Stimulated activated memory B cell treated with anti-CD40 and anti-IgM and Interleukin-4, amounts not matched to agents 10 μg/mL and 1 μg/mL and 100 μg/mL, for 72 hours (primary cell): ENCODE measurements around the gene BANP.
"Not testable (repeated sequence)": the region's sequence is repeated elsewhere in the genome, so short reads cannot be mapped to it uniquely, and the experiment has no call there.

Experiments
- ATAC-seq: fragments of 150-1000 bp; cut with Tn5 transposase; 2 replicates; pipeline ENCODE4 v1.10.0; 2021
- H3K27ac Mint-ChIP-seq: one replicate; pipeline ENCODE4 v1.8.0; 2022; ENCODE audit warnings: mild to moderate bottlenecking, mixed read lengths
- H3K27me3 Mint-ChIP-seq: one replicate; pipeline ENCODE4 v1.8.0; 2022; ENCODE audit warnings: mixed read lengths
- H3K36me3 Mint-ChIP-seq: one replicate; pipeline ENCODE4 v1.8.0; 2022; ENCODE audit warnings: mixed read lengths
- H3K4me1 Mint-ChIP-seq: one replicate; pipeline ENCODE4 v1.8.0; 2022; ENCODE audit warnings: mixed read lengths
- H3K4me3 Mint-ChIP-seq: one replicate; pipeline ENCODE4 v1.8.0; 2022; ENCODE audit warnings: mild to moderate bottlenecking, moderate library complexity, mixed read lengths
- H3K9me3 Mint-ChIP-seq: one replicate; pipeline ENCODE4 v1.8.0; 2022; ENCODE audit warnings: mixed read lengths

BANP gene

GRCh38 chr16:87984180-87984579 is 32.9 kb downstream of the BANP start:
- ATAC-seq: not testable (repeated sequence)
- peaks cover 32% of the 10 kb centered on the region for H3K4me1 Mint-ChIP-seq

GRCh38 chr16:87984632-87985267 is 33.5 kb downstream of the BANP start:
- Mint-ChIP-seq H3K4me3 (peak overlapping the region; percentile 34), H3K4me1 (peaks cover 32% of the 10 kb centered on the region), H3K27ac (peak overlapping the region; percentile 51), H3K9me3 (no peaks in the 10 kb centered on the region), H3K27me3 (no peaks in the 10 kb centered on the region), H3K36me3 (peaks cover 64% of the 10 kb centered on the region)
- no peak for ATAC-seq

More at GRCh38 chr16:87984180-87984579, 32.9 kb downstream of the BANP start:
- Mint-ChIP-seq H3K27ac (peak overlapping the region; percentile 51), H3K36me3 (peaks cover 64% of the 10 kb centered on the region)
- not testable (repeated sequence) for H3K4me3 Mint-ChIP-seq, H3K27me3 Mint-ChIP-seq, H3K9me3 Mint-ChIP-seq

GRCh38 chr16:87985493-87985892 is 34.3 kb downstream of the BANP start:
- H3K9me3 Mint-ChIP-seq, ATAC-seq, H3K27me3 Mint-ChIP-seq, H3K4me3 Mint-ChIP-seq: not testable (repeated sequence)
- H3K4me1 Mint-ChIP-seq: peaks cover 34% of the 10 kb centered on the region
- peak overlapping the region; percentile 87 for H3K27ac Mint-ChIP-seq
- H3K36me3 Mint-ChIP-seq: peaks cover 61% of the 10 kb centered on the region

GRCh38 chr16:87986361-87986849 is 35.2 kb downstream of the BANP start:
- H3K27me3 Mint-ChIP-seq, H3K4me3 Mint-ChIP-seq: not testable (repeated sequence)

GRCh38 chr16:87988596-87988995 is 37.4 kb downstream of the BANP start:
- H3K36me3 Mint-ChIP-seq: peaks cover 54% of the 10 kb centered on the region
- H3K27me3 Mint-ChIP-seq, H3K27ac Mint-ChIP-seq, ATAC-seq, H3K4me3 Mint-ChIP-seq, H3K9me3 Mint-ChIP-seq: not testable (repeated sequence)
- H3K4me1 Mint-ChIP-seq: peaks cover 37% of the 10 kb centered on the region

More at GRCh38 chr16:87986361-87986849, 35.2 kb downstream of the BANP start:
- H3K9me3 Mint-ChIP-seq: not testable (repeated sequence)
- peaks cover 40% of the 10 kb centered on the region for H3K4me1 Mint-ChIP-seq
- ATAC-seq: peak; percentile 75
- peak overlapping the region; percentile 87 for H3K27ac Mint-ChIP-seq
- H3K36me3 Mint-ChIP-seq: peaks cover 64% of the 10 kb centered on the region

- H3K27me3 Mint-ChIP-seq, H3K4me3 Mint-ChIP-seq, ATAC-seq, H3K9me3 Mint-ChIP-seq: not testable (repeated sequence)
- Mint-ChIP-seq H3K27ac (peak overlapping the region; percentile 60), H3K36me3 (peaks cover 45% of the 10 kb centered on the region), H3K4me1 (peaks cover 29% of the 10 kb centered on the region)
Observed at GRCh38 chr16:87990254-87990653, 39.0 kb downstream of the BANP start.

GRCh38 chr16:87992142-87992541 is 40.9 kb downstream of the BANP start:
- not testable (repeated sequence) for H3K27me3 Mint-ChIP-seq, H3K27ac Mint-ChIP-seq, H3K4me3 Mint-ChIP-seq, ATAC-seq, H3K9me3 Mint-ChIP-seq
- Mint-ChIP-seq H3K4me1 (peaks cover 18% of the 10 kb centered on the region), H3K36me3 (peaks cover 32% of the 10 kb centered on the region)

- Mint-ChIP-seq H3K36me3 (peaks cover 45% of the 10 kb centered on the region), H3K9me3 (no peaks in the 10 kb centered on the region), H3K27ac (peak overlapping the region; percentile 48), H3K4me3 (no peak overlapping the region), H3K4me1 (peaks cover 27% of the 10 kb centered on the region), H3K27me3 (no peaks in the 10 kb centered on the region)
- ATAC-seq: no peak
Observed at GRCh38 chr16:87993901-87994300, 42.7 kb downstream of the BANP start.

GRCh38 chr16:87995644-87996043 is 44.4 kb downstream of the BANP start:
- no peaks in the 10 kb centered on the region for H3K9me3 Mint-ChIP-seq
- ATAC-seq: no peak
- H3K4me3 Mint-ChIP-seq: no peak overlapping the region
- no peaks in the 10 kb centered on the region for H3K27me3 Mint-ChIP-seq
- H3K36me3 Mint-ChIP-seq: peaks cover 33% of the 10 kb centered on the region
- H3K4me1 Mint-ChIP-seq: peaks cover 24% of the 10 kb centered on the region
- no peak overlapping the region for H3K27ac Mint-ChIP-seq

GRCh38 chr16:87996962-87997880 is 46.0 kb downstream of the BANP start:
- peaks cover 22% of the 10 kb centered on the region for H3K4me1 Mint-ChIP-seq
- H3K27me3 Mint-ChIP-seq: no peaks in the 10 kb centered on the region
- H3K9me3 Mint-ChIP-seq: no peaks in the 10 kb centered on the region
- peaks cover 30% of the 10 kb centered on the region for H3K36me3 Mint-ChIP-seq
- ATAC-seq: no peak
- H3K27ac Mint-ChIP-seq: no peak overlapping the region
- H3K4me3 Mint-ChIP-seq: no peak overlapping the region

GRCh38 chr16:87998184-87998793 is 47.1 kb downstream of the BANP start:
- ATAC-seq, H3K27me3 Mint-ChIP-seq, H3K9me3 Mint-ChIP-seq, H3K27ac Mint-ChIP-seq, H3K4me3 Mint-ChIP-seq: not testable (repeated sequence)
- H3K36me3 Mint-ChIP-seq: peaks cover 24% of the 10 kb centered on the region
- H3K4me1 Mint-ChIP-seq: peaks cover 19% of the 10 kb centered on the region

- not testable (repeated sequence) for H3K9me3 Mint-ChIP-seq
- peaks cover 20% of the 10 kb centered on the region for H3K36me3 Mint-ChIP-seq
Observed at GRCh38 chr16:87998992-87999391, 47.8 kb downstream of the BANP start.

GRCh38 chr16:88002211-88002610 is 51.0 kb downstream of the BANP start:
- no peak overlapping the region for H3K4me3 Mint-ChIP-seq
- no peak overlapping the region for H3K27ac Mint-ChIP-seq
- peaks cover 47% of the 10 kb centered on the region for H3K36me3 Mint-ChIP-seq
- H3K4me1 Mint-ChIP-seq: peaks cover 34% of the 10 kb centered on the region
- ATAC-seq: no peak
- no peaks in the 10 kb centered on the region for H3K27me3 Mint-ChIP-seq
- H3K9me3 Mint-ChIP-seq: no peaks in the 10 kb centered on the region

More at GRCh38 chr16:87998992-87999391, 47.8 kb downstream of the BANP start:
- H3K27ac Mint-ChIP-seq, H3K27me3 Mint-ChIP-seq, ATAC-seq, H3K4me3 Mint-ChIP-seq: not testable (repeated sequence)
- peaks cover 19% of the 10 kb centered on the region for H3K4me1 Mint-ChIP-seq

- Mint-ChIP-seq H3K27ac (no peak overlapping the region), H3K4me1 (peaks cover 30% of the 10 kb centered on the region), H3K4me3 (no peak overlapping the region), H3K36me3 (peaks cover 47% of the 10 kb centered on the region), H3K9me3 (no peaks in the 10 kb centered on the region), H3K27me3 (no peaks in the 10 kb centered on the region)
- ATAC-seq: no peak
Observed at GRCh38 chr16:88002749-88003148, 51.5 kb downstream of the BANP start.

GRCh38 chr16:88003316-88003715 is 52.1 kb downstream of the BANP start:
- ATAC-seq: no peak

More at GRCh38 chr16:88003316-88003715, 52.1 kb downstream of the BANP start:
- Mint-ChIP-seq H3K36me3 (peaks cover 47% of the 10 kb centered on the region), H3K4me1 (peaks cover 25% of the 10 kb centered on the region), H3K4me3 (no peak overlapping the region), H3K9me3 (no peaks in the 10 kb centered on the region), H3K27me3 (no peaks in the 10 kb centered on the region), H3K27ac (no peak overlapping the region)
